Smooth muscle cell of the umbilical artery (primary cell): ENCODE data around the gene MRPS21. TPM values are rescaled to one million over a fixed set of nuclear protein-coding genes. Genes with fewer than 3 reads are reported as not detected.

Experiments used
- total RNA-seq: library from RNA; depleted of rRNA; stranded (reverse); fragments of >200 nt; gene quantifications from 2 replicates; pipeline ENCODE4 v1.2.3, GENCODE V29; 2014

Gene MRPS21
- 34.7 and 52.0 TPM in 2 replicates for total RNA-seq

DNA sequence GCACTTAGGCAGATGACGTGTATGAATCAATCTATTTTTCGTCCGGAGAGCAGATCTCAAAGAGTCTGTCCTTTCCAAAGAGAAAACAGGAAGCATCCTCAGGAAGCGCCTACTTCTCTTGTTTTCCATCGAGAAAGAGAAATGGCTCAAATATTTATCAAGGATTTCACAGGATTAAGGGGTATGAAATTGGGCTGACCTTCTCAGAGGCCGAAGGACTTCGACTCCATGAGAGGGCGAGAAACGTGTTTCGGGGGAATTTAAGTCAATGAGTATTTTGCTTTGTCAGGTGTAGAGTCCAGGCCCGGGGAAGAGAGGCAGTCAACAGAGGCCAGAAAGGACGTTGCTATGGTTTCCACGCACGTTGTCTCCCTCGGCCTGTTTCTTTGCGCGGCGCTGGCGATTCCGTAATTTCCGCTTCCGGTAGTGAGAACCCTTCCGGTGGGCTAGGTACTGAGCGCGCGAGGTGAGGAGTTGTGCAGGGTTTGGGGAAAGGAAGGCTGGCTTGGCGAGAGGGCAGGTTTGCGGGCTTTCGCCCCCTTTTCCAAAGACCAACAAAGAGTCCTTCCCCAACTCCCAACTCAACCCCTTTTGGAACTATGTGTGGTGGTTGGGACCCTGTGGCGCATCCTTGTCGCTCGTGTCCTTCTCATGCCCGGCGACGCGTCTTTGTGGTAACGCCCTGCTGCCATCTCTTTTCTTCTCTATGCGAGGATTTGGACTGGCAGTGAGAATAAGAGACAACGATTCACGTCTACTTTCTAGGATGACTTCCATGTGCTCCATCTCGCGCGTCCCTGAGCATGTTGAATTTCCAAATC lies at the start of gene MRPS21:
Gene MRPS21 (plus strand): TSS at position 429 of the 821 bp plus-strand sequence. CDS start 506 bp downstream, outside the sequence.

DNA sequence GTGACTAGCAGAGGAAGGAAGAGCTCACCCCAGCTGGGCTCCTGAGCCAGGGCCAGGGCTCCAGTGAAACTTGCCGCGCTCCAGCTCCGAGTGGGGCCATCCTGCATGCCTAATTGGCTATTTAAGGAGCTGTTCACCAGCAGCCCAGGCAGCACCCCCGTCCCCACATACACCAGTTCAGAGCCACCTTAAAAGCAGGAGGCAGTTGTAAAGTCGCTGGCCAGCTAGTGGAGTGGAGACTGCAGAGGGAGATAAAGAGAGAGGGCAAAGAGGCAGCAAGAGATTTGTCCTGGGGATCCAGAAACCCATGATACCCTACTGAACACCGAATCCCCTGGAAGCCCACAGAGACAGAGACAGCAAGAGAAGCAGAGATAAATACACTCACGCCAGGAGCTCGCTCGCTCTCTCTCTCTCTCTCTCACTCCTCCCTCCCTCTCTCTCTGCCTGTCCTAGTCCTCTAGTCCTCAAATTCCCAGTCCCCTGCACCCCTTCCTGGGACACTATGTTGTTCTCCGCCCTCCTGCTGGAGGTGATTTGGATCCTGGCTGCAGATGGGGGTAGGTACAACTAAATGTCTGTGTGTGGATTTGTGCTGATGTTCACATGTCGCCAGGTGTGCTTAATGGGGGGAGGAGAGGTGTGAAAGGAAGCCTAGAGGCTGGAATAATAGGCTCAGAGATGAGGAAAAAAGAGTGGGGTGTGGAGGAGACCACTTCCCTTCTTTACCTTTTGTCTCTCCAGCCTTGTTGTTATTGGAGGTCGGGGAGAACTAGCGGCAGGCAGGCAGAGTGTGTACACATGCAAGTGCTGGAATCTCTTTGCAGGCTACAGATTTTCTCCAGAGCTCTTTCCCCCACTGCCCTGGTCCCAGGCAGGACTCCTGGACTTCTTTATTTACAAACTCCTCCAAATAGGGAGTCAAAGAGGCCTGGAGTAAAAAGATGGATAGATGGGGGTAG lies 35.8 kb upstream of the MRPS21 start, which contains the start of gene CA14:
Gene CA14 (plus strand): TSS at position 151 of the 962 bp plus-strand sequence. CDS start 355 bp downstream, at position 506.

DNA sequence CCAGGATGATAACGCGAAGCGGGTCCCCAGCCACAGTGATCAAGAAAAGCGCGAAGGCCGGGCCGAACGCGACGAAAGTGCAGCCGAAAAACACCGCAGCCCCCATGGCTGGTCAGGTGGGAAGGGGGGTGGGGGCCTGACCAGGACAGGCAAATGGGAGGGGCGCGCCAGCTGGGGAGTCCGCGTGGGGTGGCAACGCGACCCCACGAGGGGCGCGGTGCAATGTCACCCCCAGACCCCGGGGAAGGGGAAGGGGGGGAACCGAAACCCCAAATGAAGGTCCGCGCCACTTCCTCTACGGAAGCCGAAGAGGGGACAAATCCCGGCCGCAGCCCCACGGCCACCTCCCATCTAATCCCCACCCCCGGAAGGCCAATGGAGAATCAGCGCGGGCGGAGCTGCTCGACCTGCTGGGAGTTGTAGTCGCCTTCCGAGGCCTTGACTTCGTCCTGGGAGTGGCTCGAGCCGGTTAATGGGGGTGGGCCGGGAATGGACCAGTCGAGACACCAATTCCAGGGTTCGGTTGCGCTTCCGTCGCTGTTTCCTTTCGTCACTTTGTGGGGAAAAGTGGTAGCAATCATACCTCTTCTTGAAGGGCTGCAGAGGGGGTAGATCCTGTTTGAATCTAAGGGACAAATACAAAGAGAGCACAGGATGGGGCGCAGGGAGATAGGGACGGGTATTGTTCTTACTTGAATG lies 24.8 kb upstream of the MRPS21 start, which contains the start of gene APH1A:
Gene APH1A (minus strand): TSS at position 312 of the 699 bp plus-strand sequence. CDS start 206 bp downstream, at position 106.

DNA sequence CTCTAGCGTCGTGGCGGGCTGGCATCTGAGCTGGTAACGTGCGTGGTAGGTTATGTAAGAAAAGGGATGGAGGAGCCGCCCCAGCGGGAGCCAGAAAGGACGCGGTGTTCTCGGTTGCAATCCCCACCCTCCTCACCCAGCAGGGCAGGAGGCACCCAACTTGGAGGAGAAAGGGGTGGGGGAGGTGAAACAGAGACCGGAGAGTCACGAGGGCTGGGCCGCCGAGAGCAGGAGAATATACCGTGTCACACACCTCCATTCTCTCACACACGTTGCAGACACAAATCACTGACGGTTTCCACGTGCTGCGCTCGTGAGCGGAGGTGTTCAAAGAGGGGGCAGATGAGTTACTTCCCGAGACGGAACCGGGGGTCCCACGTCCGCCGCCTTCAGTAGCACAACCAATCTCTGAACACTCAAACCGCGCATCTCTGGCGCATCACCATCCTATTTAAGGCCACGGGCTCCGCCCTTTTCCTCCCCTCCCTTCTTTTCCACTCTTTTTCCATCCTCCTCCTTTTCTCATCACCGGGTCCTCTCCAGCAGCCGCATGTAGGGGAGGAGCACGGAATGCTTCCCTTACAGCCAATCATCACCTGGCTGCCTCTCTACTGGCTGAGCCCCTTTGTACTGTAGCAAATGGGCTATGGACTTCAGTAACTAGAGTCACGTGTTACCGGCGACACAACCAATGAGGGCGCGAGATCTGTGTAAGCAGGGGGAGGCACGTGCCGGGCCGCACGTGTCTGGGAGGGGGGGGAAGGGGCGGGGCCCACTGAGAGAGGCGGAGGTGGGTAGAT lies 11.7 kb upstream of the MRPS21 start, which contains the start of gene CIART:
Gene CIART (plus strand): TSS at position 797 of the 800 bp plus-strand sequence. CDS start 714 bp downstream, outside the sequence.

Other genes starting within 250 kb of the MRPS21 start
- 43.6 and 43.7 TPM in 2 replicates for gene VPS45, start 226.1 kb upstream of the MRPS21 start, total RNA-seq
- 38.6 and 49.7 TPM in 2 replicates for gene PLEKHO1, start 143.9 kb upstream of the MRPS21 start, total RNA-seq
- 19.0 and 28.4 TPM in 2 replicates for gene ANP32E, start 57.7 kb upstream of the MRPS21 start, total RNA-seq
- not detected in 2 replicates for gene CA14, start 36.1 kb upstream of the MRPS21 start, total RNA-seq
- gene APH1A, start 24.8 kb upstream of the MRPS21 start, total RNA-seq: 57.4 and 84.6 TPM in 2 replicates
- 6.7 and 38.0 TPM in 2 replicates for gene C1orf54, start 21.1 kb upstream of the MRPS21 start, total RNA-seq
- gene CIART, start 11.3 kb upstream of the MRPS21 start, total RNA-seq: 3.6 and 4.8 TPM in 2 replicates
- gene PRPF3, start 27.7 kb downstream of the MRPS21 start, total RNA-seq: 34.4 and 46.5 TPM in 2 replicates
- 6.8 and 11.3 TPM in 2 replicates for gene RPRD2, start 70.3 kb downstream of the MRPS21 start, total RNA-seq
- gene TARS2, start 193.6 kb downstream of the MRPS21 start, total RNA-seq: 11.6 and 16.7 TPM in 2 replicates
- gene ECM1, start 214.2 kb downstream of the MRPS21 start, total RNA-seq: 5.3 and 15.8 TPM in 2 replicates
- not detected in 2 replicates for gene FALEC, start 221.9 kb downstream of the MRPS21 start, total RNA-seq